HK-2 (cell line): Measurements from ENCODE around the gene GMDS.

Source experiments
- DNase-seq: peaks from one replicate; pipeline ENCODE4 v3.0.0-alpha.2; 2018; ENCODE audit not compliant: unreplicated experiment

GMDS gene

DNA sequence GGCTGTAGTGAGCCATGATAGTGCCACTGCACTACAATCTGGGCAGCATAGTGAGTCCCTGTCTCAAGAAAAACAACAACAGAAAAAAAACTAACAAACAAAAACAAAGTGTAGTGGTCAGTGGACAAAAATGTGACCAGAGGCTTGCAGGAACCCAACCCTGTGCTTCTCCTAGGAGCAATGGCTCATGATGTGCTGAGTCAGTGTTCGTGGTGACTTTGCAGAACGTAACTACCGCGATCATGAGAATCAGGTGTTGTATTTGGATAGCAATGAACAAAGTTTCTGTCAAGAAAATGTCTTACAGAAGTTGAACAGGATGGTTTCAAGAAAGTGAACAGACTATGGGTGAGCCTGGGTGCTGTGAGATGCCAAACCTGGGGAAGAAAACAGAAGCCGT lies 654.2 kb downstream of the GMDS start:
- no peak for DNase-seq

DNA sequence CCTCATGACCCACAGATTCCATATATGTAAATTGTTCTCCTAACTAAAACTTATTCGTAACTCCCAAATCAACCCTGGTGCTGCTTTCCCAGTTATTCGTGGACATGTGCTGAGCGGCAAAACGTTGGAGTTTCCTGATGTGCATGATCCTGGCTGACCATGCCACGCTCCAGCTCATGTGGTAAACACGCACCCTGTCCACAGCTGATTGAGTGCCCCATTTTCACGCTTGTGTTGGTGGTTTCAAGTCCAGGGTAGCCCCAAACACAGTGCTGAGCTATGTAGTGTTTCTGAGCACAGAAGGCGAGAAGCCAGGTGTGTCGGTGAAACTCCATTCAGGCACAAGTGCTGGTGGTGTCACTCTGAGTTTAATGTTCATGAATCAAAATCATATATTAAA lies 654.8 kb downstream of the GMDS start:
- no peak for DNase-seq

DNA sequence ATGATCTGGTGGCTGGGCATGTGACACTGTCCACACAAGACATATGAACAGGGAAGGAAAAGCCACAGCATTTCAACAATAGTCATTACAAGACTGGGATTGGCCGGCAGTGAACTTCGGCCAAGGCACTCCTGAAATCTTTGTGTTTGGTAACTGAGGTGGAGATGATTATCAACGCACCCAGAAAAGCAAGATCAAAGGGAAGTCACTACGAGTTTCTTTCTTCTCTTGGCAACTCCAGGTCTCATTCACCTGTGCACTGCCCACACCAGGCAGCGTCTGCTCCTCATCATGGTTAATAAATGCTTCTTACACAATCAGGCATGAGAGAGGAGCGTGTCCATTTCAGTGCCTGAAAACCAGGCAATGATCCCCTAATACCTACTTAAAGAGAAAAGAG lies 656.2 kb downstream of the GMDS start:
- DNase-seq, result no peak

DNA sequence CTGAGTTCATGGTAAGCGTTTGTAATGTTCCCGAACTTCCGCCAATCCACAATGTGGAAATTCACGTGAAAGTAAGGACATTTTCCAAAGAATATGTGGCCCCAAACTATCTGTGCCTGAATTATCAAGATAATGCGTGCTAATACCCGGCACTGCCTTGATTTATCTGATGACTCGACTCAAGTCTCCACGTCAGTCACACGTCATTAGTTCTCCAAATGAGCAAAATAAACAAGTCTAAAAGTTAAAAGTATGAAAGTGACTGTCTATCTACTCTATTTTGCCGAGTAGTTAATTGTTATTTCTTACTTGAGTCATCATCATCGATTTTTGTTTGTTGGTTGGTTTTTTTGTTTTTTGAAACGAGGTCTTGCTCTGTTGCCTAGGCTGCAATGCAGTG lies 657.4 kb downstream of the GMDS start:
- DNase-seq, result no peak

DNA sequence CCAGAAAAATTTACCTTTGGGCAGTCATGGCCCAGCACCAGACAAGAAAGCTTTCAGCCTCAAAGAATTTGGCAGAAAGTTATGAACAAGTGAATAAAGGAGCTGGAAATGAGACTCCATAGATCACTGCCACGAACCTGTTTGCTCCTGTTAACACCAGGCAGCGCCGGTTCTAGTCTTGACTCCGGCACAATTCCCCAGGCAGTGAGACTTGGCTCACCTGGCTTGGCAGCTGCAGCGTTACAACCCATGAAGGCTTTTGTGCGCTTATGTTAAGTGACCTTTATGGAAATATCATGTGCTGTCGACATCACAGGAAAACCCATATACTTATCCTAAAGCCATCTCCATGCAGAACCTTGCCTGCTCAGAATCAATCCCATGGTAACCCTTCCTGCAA lies 657.9 kb downstream of the GMDS start:
- no peak for DNase-seq

DNA sequence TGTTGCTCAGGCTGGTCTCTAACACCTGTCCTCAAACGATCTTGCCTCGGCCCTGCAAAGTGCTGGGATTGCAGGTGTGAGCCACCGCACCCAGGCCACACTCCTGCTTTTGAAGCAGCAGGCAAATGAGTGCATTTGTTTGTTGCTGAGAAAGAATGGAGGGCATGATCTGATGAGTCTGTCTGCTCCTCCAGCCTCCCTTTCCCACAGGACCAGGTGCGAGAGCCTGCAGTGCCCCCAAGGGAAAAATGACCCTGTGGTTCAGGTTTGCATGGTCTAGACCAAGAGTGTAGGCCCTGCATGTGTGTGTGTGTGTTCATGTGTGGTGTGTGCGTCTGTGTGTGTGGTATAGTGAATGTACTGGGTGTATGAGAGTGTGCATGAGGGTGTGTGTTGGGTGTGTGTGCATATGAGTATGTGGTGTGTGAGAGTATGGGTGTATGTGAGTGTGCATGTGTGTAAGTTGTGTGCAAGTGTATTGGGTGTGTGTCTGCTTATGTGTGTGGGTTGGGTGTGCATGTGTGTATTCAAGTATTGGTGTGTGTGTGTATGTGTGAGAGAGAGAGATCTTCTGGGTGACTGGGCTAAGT lies 658.4 kb downstream of the GMDS start:
- DNase-seq, result no peak

DNA sequence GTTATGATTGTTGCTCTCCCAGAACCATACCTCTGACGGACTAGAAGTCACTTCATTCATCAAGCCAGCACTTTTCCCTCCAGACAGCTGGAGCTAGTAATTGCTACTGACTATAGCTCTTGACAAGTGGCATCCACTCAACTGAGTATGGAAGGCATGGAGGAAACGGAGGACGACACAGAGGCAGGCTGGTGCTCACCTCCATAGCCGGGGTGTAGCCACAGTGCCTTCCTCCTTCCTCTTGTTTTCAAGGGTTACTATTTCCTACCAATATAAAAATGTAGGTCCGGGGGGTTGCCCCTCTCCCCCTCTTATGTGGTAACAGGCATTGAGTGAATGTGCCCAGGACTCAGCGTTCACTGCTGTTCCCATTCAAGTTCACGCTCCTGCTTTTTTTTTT lies 659.1 kb downstream of the GMDS start:
- no peak for DNase-seq

DNA sequence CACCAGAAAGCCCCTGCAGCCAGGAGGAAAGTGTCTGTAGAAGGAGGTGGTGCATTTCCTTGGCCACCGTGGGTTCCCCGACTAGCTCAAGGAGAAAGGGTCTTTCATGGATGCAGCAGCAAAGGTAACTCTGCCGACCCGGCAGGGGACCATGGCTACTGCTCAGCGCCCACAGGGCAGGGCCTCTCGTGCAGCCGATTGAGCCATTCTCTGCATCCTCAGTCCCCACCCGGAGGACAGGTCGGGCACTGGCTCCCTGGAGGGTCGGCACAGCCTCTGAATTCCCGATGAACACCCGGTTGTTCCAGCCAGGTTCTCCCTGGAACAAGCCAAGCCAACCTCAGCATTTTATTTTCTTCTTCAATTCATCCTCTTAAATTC lies 659.7 kb downstream of the GMDS start:
- DNase-seq, result no peak

DNA sequence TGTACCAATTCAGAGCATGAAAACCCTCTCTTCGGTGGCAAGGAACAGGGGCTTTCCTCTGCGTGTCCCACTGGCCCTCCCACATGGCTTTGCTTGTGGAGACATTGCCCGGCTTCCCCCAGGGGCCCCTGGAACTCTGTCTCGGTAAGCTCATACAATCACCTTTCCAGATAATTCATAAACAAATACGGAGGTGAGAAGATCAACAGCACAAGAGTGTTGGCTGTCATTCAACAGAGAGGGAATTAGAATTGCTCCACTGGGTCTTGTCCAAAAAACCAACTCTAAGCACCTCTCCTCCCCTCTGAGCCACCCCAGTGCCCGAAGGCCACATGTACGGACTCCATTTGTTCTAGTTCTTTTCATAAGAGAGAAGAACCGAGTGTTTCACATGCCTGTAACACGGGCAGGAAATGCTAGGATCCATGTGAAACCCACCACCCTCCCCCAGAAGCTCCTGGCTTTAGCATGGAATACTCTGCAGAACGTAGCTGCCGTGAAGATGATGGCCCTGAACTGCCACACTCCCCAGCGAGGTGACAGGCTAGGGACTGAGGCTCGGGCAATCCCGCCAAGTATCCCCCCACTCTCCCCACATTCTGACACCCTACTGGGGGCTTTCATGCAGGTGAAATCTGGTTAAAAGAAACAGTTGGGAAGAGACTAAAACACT lies 660.3 kb downstream of the GMDS start:
- no peak for DNase-seq

DNA sequence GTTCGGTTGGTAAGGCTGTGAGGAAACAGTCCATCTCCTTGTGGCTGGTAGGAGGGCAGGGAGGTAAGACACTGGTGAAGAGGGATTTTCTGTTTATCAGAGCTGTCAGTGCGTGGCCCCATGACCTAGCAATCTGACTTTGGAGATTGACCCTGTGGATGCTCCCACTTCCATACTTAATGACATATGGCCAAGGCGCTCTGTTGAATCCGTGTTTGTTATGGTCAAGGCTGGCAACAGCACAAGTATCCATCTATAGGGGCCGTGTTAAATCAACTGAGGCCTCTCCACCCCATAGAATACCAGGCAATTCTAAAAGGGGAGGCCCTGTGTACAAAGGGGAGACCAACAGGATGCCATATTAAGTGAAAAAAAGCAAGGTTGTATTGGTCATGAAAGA lies 661.3 kb downstream of the GMDS start:
- no peak for DNase-seq

DNA sequence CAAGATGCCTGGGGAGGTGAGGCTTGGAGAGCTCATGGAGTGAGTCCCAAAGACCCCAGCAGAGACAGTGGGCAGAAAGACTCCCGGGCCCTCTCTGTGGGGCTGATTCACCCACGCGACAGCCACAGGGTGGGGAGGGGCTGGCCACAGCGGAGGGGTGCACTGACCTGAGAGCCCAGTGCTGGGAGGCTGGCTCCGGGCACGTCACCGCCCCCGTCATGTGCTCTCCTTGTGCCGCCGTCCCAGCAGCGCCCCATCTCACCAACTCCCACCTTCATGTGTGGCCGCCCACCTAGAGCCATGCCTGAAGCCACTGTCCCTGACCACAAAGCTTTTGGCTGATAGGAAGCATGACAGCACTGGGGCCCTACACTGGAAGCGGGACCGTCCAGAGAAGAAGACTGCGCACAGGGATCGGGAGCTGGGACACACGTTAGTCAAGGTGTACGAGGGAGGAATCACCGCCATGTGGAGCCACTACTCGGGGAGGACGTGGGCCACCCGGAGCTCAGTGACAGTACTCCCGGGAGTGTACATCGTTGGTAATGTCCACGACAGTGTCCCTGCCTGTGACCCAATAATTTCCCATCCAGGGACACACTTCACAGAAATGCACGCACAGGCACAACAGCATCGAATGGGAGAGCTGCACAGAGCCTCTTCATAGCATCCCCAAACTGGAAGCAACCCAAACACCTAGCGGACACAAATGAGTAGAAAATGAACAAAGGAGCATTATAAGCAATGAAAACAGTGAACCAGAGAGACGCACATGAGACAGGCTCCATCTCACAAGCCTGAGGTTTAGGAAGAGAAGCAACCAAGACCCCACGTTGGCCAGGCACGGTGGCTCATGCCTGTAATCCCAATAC lies 664.0 kb downstream of the GMDS start:
- DNase-seq, result no peak

DNA sequence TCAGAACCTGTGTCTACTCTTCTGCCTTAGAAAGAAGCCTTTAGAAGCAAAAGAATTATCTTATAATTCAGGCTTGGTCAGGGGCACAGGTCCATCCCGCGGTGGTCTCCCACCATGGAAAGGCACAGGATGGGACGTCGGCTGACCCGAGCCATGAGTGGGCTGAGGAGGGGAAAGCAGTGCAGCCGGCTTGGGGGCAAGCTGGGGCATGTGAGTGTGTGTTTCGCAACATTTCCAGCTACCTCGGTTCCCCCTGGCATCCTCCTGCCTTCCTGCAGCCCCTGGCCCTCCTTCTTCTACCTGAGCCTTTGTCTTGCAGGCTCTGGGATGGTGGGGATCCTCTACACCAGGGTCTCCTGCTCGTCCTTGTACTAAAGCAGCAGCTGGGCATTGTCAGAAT lies 664.8 kb downstream of the GMDS start:
- DNase-seq, result no peak

DNA sequence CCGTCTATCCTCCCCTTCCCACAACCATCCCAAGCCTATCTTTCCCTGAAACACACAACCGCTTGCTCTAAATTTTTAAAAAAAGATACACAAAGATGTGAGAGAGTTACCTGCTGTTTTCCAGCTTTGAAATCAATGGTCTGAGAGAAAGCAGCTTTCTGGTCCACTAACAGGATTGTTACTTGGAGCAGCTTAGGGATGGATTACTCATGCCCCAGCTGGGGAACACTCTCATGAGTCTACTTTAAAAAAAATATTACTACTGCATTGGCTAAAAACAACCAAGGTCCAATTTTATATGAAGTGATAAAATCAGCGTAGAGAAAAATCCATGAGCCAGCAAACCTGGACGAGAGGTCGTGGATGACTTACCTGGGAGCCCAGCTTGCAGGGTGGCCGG lies 665.3 kb downstream of the GMDS start:
- DNase-seq, result no peak

DNA sequence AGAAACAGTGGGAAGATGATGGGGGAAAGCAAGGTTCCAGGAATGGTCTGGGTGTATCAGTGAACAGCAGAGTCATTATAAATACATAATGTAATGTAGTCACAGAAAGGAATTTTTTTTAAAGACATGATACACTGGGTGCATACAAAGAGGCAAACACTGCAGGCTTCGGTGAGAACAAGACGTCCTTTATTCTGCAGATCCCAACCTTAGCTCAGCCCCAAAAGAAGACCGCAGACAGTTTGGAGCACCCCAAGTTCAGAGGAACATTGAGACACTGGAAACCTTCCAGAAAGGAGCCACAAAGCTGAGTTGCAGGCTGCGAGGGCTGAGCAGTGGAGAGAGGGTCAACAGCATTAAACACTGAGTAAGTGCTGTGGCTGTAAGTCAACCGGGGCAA lies 666.3 kb downstream of the GMDS start:
- no peak for DNase-seq

DNA sequence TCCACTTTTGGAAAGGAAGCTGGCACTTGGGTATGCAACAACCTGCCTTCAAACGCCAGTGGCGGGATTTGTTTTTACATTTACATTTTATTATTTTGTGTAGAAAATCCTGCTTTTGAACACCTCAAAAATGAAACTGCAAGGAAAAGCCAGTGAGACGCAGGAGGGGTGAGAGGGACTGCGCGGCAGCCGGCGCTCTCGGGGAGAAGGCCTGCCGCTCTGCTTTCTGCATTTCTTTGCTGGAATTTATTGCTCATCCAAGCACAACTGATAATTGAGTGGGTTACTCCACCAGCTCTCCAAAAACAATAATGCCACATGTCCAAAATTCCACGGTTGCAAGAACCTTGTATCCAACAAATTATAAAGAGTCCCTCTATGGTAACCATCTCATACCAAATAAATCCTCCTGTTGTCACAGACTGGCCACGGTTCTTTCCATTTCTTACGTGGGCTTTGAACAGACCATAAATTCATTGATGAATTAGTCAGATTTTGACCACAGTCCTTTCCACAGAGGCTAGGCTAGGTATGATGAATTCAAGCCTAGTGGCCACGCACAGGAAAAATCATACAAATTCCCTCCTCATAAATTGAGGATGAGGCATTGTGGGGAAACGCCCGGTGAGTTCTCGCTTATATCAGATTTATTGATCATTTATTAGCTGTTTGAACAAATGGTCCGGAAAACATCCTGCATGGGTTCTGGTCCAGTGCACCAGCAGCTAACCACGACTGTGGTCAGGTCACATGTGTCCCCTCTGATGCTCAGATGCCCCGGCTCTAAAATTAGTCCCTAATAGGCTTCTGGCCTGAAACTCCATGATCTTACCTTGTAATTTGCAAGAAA lies 667.3 kb downstream of the GMDS start:
- no peak for DNase-seq

DNA sequence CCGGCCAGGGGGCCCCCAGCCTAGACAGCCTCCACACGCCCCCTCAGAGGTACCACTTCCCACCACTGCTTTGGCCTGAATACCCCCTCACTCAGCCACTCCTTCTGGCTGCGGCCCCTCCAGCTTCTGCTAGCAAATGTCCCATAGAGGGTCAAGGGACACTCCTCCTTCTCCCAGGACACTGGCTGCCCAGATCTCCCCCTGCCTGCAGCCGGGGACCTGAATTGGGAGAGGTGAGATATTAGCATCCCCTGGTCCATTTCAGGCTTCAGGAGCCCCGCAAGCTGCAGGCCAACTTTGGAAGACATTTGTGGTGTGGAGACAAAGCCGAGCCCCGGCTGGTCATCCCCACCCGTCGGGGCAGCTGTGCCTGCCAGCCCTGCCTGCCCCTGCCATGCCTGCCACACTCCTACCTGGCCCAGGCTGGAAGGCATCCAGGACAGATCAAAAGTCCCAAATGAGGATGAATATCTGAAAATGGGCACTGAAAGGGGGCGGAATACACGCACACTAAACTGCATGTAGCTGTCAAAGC lies 668.2 kb downstream of the GMDS start:
- DNase-seq, result no peak

DNA sequence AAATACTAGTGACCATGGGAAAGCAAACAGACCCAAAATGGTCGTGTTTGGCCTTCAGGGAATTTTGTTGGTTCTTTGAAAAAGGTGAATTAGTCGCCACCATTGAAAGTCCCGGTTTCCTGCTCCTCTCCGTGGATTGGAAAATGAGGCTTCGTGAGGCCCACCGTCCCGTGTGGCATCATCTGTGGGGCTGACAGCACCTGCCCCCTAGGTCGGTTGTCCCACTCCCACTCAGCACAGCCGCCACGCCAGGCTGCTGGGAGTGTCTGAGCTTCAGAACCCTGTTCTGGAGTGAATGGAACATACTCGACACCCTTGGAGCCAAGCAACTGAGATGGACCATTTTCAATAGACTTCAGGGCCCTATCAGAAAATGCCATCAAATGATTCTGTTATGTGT lies 668.7 kb downstream of the GMDS start:
- no peak for DNase-seq

DNA sequence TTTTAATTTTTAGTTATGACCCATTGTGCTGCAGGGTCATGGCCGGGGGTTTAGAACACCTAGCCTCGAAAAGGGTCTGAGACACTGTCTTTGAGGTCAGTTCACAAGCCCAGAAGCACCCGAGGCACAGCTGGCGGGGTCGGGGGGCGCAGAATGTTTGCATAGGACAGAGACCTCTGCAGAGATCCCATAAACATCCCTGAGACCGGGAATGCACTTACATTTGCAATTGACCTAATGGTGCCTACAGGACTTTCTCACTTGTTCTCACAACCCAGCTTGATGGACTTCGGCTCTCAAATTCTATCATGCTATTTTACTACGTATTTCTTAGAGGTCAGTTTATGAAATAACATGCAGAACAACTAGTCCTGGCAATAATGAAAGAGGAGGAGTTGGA lies 669.2 kb downstream of the GMDS start:
- no peak for DNase-seq

DNA sequence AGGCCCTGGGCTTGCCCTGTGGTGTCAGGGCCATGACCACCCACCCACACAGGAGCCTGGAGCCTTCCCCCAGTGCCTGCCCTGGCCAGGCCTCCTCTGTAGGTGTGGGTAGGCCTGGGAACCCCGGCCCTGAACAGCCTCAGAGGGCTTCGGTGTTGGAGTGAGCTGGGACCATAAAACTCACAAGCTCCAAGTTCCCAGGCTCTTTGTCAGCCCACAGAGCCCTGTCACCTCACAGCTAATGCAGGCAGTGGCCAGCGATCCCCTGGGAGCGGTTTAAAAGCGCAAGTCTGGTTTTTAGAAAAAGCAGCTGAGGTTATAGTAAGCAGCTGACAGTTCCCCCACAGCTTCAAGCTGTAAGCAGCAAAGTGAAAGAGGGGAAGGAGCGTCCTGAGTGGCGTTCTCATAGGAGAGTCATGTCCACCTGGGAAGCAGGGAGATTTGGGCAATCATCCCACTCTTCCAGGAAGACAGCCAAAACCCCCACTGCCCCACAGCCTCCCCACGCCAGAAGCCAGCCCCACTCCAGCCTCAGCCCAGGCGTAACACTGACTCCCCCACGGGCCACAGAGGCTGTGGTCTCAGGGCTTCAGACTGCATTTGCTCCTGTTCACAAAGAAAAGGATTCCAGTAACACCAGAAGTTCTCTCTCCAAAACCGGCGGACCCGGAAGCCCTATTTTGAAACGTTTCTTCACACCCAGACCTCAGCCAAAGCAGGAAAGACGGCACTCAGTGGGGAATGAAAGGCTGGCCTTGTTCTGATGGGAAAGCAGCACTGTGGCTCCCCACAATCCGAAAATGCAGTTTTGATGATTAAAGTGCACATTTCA lies 670.0 kb downstream of the GMDS start:
- DNase-seq, result no peak

DNA sequence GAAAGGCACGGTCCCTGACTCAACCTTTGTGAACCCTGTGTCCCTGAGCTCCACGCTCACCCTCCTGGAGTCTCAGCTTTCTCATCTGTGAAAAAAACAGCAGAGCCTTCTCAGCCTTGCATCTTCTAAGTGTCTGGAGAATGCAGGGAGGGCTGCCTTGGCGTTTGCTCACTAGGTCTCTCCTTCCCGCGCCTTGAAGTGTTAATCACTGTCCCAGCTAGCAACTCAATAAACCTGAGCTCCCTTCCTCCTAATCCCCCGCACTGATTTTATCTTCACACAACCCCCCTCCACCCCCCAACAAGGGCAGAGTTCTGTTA lies 670.6 kb downstream of the GMDS start:
- no peak for DNase-seq

DNA sequence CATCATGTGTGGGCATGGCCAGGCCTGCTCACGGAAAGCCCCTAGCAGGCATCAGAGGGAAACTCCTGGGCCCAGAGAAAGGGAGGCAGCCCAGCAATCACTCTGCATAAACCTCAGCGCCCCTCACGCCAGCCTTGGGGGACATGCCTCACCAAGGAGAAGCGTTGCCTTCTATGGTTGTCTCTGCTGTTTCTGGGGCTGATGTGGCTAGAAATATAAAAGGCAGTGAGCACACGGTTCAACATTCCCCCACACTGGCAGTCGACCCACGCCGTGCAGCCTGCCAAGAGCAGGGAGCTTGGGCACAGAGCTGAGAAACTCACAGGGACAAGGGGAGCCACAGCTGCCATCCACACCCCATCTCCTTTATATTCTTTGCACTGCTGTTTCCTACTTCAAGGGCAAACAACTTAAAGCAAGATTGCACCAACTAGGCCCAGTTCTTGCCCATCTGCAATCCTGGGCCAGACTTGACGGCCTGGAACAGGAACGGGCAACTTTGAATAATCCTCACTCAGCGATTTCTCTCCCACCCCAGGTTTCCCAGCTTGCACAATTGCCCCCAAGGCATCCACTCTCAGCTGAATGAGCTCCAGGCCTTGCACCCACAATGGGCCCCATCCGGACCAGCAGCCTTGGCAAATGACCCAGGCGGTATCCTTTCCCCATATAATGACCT lies 671.2 kb downstream of the GMDS start:
- no peak for DNase-seq
